Measurements from ENCODE around the gene ADRM1. TPM values are rescaled to one million over a fixed set of nuclear protein-coding genes. Genes with fewer than 3 reads are reported as not detected.

Gene ADRM1
- total RNA-seq, 1 donor from 2014 or later: 69.4 TPM

GRCh38 chr20:62280303-62280702 lies 22.5 kb upstream of the ADRM1 start:
- no peak for DNase-seq (ENCODE audit: low read depth in 2 of 2)

DNA sequence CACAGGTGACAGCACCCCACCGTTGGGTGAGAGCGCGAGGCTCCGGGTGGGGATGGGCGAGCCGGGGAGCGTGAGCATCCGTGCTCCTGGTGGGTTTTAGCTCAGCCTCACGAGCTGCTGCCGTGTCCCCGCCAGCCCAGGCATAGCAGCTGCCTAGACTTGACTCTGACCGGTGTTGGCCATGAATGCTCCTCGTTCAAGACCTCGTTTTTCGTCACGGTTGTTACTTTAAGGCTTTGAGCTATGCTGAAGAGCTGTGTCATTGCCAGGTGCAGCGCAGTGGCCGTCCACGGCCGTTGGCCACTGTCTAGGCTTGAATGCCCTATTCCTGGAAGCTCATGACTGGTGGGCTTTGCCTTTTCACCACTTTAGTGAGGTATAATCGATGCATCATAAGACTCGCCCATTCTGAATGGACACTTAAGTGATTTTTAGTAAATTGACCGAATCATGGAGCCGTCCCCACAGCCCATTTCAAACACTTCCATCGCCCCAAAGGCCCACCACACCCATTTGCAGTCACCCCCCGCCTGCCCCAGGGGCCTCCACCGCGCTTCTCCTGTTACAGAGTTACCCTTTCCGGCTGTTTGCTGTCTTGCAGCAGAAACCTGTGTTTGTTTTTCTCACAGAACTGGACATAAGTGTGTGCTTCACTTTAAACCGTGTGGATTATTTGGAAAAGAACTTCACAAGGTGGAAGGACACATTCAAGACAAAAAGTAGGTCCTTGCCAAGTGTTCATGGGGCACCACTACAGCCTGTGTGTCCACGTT lies 21.4 kb upstream of the ADRM1 start:
- no peak for DNase-seq (ENCODE audit: low read depth in 2 of 2)

GRCh38 chr20:62282103-62282502 lies 20.7 kb upstream of the ADRM1 start:
- no peak for DNase-seq (ENCODE audit: low read depth in 2 of 2)

DNA sequence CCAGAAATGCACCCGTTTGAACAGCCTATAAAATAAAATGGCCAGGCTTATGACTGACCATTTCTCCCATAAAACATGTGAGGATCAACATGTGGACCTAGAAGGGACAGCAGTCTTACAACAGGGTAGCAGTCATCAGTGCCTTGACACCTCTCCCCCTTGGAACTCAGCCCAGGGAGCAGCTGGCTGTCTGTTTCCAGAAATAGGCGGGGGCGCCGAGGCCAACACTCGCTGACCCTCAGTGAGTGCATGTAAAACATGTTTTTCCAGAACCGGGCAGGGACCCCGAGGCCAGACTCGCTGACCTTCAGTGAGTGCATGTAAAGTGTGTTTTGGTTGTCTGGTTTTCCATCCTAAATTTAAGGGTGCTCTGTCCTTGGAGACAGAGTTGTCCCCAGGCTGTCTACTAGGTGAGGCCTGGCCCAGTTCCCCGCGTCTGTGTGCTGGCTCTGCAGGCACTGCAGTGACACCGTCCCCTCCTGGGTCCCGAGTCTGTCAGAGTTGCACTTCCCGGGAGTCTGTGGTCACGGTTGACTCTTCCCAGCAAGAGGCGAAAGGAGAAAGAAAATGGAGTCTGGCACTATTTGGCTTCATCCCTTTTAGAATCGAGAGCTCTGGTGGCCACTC lies 19.8 kb upstream of the ADRM1 start:
- DNase-seq (ENCODE audit: low read depth in 2 of 2): peak in 1 of 2 donors; percentile 58

GRCh38 chr20:62284448-62284847 lies 18.3 kb upstream of the ADRM1 start:
- no peak for DNase-seq (ENCODE audit: low read depth in 2 of 2)

GRCh38 chr20:62285151-62285550 lies 17.6 kb upstream of the ADRM1 start:
- no peak for DNase-seq (ENCODE audit: low read depth in 2 of 2)

GRCh38 chr20:62285722-62286121 lies 17.1 kb upstream of the ADRM1 start:
- peak; percentile 98 to 100 for DNase-seq (ENCODE audit: low read depth in 2 of 2)

DNA sequence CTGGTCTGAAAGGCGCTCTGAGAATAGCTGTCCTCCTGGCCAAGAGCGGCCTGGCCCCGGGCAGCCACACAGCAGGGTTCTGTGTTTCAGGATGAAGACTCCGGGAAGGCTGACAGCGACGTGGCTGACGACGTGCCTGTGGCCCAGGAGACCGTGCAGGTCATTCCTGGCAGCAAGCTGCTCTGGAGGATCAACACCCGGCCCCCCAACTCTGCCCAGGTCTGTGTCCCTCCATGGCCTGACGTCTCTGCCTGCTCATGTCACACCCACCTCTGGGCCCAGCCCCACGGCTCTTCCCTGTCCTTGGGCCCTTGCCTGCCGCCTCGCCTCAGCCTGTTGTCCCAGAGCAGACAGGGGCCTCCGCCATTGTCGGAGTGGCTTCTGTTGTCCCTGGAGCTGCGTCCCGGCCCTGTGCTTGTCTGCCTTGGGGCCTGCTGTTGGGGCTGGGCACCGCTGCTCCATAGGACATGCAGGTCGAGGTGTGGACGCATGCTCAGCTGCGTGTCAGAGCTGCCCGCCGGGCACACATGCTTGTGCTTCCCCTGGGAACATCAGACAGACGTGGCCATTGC lies 16.2 kb upstream of the ADRM1 start:
- DNase-seq (ENCODE audit: low read depth in 2 of 2): peak in 1 of 2 donors; percentile 35

GRCh38 chr20:62287129-62287528 lies 15.7 kb upstream of the ADRM1 start:
- DNase-seq (ENCODE audit: low read depth in 2 of 2): no peak

GRCh38 chr20:62287759-62288534 lies 14.8 kb upstream of the ADRM1 start:
- no peak for DNase-seq (ENCODE audit: low read depth in 2 of 2)

DNA sequence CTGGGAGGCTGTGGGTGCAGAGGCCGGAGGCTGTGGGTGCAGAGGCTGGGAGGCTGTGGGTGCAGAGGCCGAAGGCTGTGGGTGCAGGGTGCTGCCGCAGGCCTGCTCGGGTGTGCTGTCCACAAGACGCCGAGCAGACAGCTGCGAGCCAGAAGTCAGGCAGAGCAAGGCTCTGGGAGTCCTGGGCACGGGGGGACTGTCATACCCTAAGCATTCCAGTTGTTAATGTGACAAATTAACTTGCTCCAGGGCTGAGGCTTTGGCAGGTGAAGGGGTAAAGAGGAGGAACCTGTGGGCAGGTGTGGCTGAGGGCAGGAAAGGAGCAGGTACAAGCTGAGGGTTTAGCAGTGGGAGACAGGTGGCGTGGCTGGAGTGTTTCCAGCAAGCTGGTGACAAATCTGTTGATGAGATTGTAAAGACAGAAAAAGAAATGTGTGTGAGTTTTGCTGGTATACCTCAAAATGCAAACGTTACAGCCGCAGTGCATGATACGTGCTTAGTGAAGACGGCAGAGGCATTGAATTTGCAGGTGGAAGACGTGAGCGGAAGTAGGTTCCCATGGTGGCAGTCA lies 14.2 kb upstream of the ADRM1 start:
- no peak for DNase-seq (ENCODE audit: low read depth in 2 of 2)

- DNase-seq (ENCODE audit: low read depth in 2 of 2): no peak
Measured at GRCh38 chr20:62289131-62289530, 13.7 kb upstream of the ADRM1 start.

DNA sequence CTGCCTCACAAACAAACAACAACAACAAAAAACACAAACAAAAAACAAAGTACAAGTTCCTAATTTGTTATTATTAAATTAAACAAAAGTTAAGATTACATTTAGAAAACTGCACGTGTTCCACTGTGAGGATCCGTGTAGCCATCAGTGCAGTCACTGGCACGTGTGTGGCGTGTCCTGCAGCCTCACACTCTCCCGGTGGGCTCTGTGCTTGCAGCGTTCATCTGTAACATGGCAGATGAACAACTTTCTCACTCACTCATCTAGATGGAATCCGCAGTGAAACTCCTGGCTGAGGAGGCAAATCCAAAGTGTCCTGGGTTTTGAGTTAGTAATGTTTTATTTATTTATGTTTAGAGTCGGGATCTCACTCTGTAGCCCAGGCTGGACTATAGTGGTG lies 12.9 kb upstream of the ADRM1 start:
- DNase-seq (ENCODE audit: low read depth in 2 of 2): no peak

- no peak for DNase-seq (ENCODE audit: low read depth in 2 of 2)
Measured at GRCh38 chr20:62291251-62292066, 11.3 kb upstream of the ADRM1 start.

DNA sequence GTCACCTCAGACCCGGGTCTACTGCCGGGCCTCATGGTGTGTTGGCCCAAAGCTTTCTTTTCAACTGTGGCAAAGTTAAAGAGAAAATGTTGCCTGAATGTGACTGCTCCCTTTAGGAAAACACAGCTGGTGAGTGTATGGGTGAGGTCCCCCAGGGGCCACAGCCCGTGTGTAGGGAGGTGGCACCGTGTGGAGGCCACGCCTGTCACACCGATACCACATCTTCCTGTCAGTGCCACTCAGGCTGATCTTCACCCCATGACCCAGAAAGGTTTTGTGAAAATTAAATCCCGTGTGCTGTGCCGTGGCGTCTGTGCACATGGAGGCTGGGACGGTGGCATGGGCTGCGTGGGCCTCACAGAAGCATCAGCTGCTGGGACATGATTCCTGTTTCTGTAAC lies 10.7 kb upstream of the ADRM1 start:
- no peak for DNase-seq (ENCODE audit: low read depth in 2 of 2)

- DNase-seq (ENCODE audit: low read depth in 2 of 2): no peak
Measured at GRCh38 chr20:62293111-62293784, 9.5 kb upstream of the ADRM1 start.

GRCh38 chr20:62293946-62294345 lies 8.9 kb upstream of the ADRM1 start:
- no peak for DNase-seq (ENCODE audit: low read depth in 2 of 2)

DNA sequence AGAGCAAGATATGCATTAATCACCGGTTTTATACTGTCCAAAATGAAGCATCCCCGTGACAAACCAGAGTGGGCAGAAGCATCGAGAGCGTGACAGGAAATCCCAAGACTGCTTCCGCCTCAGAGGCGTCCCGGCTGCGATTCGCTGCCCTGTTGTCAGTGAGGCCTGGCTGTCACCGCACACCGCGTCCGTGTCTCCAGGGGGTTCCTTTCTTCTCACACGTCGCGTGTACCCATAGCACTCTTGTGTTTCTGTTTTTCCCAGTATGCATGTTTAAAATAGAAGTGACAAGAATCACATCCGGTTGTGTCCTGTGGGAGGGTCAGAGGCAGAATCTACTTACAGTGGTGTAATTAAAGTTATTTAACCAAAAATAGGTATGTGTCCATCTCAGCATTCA lies 8.3 kb upstream of the ADRM1 start:
- peak in 1 of 2 donors; percentile 84 for DNase-seq (ENCODE audit: low read depth in 2 of 2)

DNA sequence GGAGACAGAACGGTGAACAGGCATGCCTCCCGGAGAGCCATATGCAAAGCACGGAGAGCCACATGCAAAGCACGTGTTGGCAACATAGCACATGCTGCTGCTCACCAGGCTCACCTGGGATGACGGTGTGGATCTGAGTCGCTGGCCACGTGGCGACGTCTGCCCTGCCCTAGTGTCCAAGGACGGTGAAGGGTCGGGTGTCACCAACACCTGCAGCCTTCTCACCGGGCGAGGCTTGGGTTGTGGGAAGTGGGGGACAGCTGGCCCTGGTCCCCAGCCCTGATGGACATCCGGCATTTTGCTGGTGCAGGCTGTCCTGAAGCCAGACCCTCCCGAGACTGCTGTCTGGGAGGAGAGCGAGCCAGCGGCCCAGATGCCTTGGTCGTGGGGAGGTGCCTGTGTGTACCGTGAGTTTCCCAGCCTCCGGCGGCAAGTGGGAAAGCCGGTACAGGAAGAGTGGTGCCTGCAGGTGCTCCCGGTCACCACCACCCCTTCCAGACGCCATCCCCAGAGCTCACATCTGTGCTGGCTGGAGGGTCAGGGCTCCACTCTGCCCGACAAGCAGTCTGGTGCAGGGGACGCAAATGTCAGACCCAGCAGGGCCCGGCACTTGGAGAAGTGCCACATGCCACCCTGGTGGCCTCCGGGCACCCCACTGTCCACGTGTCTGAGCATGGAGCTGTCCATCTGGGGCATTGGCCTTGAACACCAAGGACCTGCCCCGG lies 5.9 kb upstream of the ADRM1 start:
- no peak for DNase-seq (ENCODE audit: low read depth in 2 of 2)
